Right renal cortex interstitium (tissue), 3 donors: ENCODE results near the gene PRODH2. TPM values are rescaled to one million over a fixed set of nuclear protein-coding genes. Genes with fewer than 3 reads are reported as not detected.
A peak's percentile ranks its signal among the peaks of the same experiment; 100 is the strongest.
"Not testable (repeated sequence)": the region's sequence is repeated elsewhere in the genome, so short reads cannot be mapped to it uniquely, and the experiment has no call there.

Experiments used
- DNase-seq, 3 donors: peaks; one replicate each; pipeline ENCODE4 v3.0.0-alpha.2; 2013; ENCODE audit warnings: low read depth in 3 of 3, low spot score in 2 of 3
- polyA plus RNA-seq, 3 donors: library from polyadenylated mRNA; unstranded; fragments of 120-200 nt; gene quantifications; one replicate each; pipeline ENCODE4 v1.2.1, GENCODE V29; 2013; ENCODE audit not compliant: insufficient read length in 3 of 3

Gene PRODH2
- polyA plus RNA-seq, 3 donors: 21.0 to 30.4 (median 24.1) TPM

DNA sequence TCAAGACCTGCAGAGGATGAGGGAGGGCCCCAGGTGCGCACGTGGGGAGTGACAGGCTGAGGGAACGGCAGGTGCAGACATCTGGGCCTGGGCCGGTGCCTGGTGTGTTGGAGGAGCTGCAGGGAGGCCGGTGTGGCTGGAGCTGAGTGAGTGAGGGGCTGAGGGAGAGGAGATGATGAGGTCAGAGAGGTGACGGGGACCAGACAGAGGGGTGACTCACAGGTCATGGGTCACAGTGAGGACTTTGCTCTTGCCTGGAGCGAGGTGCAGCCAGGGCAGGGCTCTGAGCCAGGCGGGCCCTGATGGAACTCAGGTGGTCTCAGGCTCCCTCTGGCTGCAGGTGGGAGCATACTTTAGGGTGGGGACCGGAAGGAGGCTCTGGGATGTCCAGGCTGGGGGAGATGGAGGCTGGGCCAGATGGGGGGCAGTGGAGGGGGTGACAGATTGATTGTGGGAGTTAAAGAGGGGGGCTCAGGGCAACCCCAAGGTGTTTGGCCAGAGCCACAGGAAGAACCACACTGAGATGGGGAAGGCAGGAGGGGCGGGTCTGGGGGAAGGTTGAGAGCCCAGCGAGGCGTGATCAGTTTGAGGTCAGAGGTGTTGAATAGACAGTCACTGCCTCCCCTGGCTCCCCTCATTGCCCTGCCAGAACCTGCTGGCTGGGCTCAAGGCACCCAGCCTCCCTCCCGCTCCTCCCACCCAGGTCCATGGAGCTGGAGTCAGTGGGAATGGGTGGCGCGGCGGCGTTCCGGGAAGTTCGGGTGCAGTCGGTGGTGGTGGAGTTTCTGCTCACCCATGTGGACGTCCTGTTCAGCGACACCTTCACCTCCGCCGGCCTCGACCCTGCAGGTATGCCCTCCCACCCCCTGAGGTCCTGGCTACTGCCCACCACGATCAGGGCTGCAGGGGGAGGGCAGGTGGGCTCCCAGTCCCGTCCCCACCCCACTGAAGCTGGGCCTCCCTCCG, 28.9 kb downstream of the PRODH2 start:
- no peak for DNase-seq

DNA sequence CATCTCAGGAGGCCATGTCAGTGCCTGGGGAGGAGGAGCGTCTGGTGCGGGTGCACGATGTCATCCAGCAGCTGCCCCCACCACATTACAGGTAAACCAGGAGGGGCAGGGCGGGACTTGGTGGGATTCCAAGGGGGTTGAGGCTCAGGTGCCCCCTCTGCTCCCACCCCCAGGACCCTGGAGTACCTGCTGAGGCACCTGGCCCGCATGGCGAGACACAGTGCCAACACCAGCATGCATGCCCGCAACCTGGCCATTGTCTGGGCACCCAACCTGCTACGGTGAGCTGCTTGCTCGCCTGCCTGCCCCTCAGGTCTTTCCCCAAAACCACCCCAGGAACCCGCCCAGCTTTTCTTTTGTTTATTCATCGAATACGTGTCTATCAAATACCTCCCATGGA, 30.1 kb downstream of the PRODH2 start:
- no peak for DNase-seq

DNA sequence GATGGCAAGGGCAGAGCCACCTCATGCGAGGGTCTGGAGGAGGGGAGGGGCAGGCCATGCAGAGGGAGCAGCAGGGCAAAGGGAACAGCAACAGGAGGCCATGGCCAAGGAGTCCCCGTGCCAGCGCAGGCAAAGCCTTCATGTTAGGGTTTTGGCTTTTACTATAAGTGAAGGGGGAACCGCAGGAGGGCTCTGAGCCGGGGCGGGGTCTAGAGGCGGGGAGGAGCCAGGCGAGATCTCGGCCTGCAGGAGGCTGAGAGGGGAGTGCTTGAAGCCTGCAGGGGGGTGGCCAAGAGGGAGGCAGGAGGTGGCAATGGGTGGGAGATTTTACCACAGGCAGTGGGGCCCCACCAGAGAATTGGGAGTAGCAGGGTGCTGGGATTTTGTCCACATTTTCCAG, 31.0 kb downstream of the PRODH2 start:
- no peak for DNase-seq

DNA sequence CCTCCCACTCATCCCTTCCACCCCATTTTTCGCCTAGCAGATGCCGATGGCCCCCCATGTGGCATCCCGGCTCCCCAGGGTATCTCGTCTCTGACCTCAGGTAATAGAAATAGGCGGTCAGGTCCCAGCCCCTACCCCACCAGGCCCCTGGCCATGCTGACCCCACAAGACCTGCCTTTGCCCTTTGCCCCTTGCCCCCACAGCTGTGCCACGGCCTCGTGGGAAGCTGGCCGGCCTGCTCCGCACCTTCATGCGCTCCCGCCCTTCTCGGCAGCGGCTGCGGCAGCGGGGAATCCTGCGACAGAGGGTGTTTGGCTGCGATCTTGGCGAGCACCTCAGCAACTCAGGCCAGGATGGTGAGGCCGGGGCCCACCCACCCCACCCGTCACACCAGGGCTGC, 31.9 kb downstream of the PRODH2 start:
- no peak for DNase-seq

DNA sequence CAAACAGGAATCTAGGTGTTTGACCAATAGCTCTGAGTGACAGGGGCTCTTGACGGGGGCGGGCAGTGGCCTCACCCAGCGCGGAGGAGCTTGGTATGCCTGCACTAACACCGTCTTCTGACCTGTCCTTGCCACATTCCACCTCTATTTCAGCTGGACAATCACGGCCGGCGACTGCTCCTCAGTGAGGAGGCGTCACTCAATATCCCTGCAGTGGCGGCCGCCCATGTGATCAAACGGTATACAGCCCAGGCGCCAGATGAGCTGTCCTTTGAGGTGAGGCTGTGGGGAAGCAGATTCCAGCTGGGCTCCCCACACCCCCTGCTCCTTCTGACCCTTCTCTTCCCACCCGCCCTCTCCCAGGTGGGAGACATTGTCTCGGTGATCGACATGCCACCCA, 32.6 kb downstream of the PRODH2 start:
- no peak for DNase-seq

DNA sequence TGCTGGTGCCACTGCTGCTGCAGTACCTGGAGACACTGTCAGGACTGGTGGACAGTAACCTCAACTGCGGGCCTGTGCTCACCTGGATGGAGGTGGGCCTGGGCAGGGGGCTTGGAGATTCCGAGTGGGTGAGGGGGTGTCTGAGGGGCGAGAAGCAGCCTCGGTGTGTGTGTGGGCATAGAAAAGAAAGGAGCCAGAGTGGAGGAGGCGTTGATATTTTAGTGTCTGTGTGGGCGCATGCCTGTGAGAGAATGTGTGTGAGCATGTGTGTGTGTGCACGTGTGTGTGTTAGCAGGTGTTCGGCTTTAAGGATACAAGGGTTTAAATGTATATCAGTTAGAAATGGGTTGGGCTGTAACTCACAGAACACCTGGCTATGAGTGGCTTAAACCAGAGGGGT, 33.6 kb downstream of the PRODH2 start:
- DNase-seq: no peak

DNA sequence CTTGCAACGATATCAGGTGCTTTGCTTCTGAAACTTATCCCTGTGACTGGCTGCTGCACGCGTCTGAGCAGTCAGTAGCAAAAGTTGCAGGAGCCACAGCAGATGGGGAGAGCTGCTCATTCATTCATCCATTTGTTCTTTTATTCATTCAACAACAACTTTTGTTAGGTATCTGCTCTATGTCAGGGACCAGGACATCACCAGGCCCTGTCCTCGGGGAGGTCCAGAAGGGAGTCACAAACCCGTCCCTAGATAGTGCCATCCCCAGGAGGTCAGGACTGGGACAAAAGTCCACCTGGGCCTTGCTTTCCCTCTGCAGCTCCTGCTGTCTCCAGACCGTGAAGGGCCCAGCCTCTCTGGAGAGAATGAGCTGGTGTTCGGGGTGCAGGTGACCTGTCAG, 34.7 kb downstream of the PRODH2 start:
- no peak for DNase-seq

DNA sequence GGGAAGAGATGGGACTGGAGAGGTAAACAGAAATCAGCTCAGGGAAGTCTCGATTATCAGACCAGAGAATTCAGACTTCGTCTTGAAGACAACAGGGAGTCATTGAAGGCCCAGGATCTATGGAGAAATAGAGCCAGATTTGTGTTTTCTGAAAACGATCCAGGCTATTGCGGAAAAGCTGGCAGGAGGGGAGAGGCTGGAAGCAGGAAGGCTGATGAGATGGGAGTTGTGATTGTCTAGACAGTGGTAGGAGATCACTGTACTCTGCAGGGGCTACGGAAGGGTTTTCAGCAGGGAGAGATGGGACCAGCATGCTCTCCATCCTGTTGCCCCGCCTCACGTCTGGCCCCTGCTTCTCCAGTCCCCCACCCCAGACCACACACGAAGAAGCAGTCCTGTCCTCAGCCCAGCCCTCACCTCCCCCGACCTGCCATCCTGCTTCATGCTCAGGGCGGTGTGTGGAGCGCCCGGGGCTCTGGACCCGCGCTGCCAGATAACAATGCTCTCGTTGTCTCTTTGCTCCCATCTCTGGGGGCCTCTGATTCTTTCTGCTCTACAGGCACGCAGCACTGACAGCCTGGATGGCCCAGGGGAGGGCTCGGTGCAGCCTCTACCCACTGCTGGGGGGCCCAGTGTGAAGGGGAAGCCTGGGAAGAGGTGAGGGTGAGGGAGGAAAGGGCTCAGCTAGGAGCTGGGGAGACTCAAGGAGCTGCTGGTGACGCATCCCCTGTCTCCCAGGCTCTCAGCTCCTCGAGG, 35.4 kb downstream of the PRODH2 start:
- DNase-seq: no peak

DNA sequence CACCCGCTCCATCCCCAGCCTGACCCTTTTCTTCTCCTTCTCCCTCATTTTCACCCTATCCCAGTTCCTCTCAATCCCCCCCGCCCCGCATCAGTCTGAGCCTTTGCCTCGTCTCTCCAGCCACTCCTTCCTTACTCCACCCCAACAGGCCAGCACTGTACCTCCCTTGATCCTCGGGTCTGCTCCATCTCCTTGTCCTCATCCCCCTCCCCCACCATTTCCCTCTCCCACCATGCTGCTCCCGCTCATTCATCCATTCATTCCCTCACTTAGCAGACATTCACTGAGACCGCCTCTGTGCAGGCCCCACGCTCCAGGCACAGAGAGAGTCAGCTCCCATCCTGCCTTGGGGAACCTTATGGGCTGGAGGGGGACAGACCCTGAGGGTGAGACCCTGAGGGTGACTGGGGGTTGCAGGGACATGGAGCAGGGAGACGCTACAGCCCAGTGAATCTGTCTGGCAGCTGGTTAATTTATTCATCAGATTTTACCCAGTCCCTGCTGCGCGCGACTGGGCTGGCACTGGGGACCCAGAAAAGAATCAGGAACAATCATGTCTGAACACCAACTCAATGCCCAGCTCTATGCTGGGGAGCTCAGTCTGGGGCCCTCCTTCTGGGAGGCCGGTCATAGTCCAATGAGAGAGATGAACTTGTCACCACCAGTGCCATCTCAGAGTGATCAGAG, 36.4 kb downstream of the PRODH2 start:
- DNase-seq: no peak

DNA sequence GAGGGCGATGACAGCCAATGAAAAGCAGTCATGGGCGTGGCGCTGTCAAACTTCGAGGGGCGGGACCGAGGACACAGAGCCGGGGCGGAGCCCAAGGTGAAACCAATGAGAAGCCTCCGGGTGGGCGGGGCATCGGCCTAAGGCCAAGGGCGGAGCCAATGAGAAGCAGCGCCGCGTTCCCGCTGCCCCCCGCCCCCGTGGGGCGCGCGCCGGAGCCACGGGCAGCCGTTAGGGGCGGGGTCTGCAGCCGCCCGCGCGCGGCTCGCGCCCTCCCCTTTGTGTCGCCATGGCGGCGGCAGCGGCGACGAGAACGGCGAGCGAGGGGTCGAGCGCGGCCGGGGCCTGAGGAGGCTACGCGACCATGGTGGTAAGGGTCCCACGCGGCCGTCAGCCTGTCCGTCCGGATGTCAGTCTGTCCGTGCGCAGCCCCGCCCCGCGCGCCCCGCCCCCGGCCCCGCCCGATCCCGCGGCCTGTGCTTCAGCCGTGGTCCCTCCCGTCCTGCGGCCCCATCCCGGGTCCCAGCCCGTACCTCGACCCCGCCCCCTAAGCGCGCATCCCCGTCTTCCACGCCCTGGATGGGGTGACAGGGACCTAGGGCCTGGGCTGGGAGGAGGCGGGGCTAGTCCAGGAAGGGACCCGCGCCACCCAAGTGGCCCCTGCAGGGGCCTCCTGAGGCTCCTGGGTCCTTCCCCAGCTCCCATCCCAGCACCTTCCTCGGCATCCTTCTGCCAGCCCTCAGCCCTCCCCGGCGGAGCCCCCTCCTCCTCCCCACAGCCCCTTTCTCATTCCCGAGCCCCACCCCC, 37.1 kb downstream of the PRODH2 start, which contains the start of gene ARHGAP33:
TSS of gene ARHGAP33 (plus strand) at position 267 of the 804 bp plus-strand sequence. CDS start at position 362, 95 bp downstream.
- peak; percentile 94 to 97 (median 96) for DNase-seq

DNA sequence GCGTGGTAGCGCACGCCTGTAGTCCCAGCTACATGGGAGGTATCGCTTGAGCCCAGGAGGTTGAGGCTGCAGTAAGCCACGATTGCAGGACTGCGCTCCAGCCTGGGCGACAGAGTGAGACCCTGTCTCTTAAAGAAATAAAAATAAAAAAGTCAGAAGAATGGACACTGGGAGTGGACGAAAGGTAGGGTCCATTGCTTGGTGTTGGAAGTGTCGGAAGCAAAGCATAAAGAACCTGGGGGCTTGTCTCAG, 37.7 kb downstream of the PRODH2 start:
- no peak for DNase-seq

DNA sequence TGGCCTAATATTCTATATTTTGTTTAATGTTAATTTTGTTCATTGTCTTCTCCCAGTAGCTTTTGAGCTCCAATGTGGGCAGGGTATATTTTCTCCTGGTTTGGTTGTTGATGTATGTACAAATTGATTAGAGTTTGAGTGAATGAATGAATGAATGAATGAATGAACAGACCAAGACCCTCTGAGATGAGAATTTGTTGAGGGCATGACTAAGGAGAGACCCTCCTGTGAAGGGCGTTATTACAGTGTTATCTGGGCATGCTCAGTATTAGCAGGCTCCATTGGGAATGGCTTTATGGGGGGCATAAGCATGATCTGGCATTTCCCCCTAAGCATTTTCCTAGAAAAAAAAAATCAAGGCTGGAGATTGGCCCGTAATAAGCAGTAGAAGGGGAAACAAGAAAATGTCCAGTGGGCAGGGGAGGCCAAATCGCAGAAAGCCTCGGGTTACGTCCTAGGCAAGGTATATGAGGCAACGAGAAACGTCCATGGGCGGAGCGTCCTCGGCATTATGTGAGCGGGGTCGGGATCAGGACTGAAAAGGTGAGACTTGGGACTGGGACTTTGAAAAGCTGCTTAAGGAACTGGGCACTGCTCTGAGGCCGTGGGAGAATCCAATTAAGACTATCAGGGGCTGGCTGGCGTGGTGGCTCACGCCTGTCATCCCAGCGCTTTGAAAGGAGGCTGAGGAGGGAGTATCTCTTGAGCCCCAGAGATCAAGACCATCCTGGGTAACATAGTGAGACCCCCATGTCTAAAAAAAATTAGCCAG, 38.2 kb downstream of the PRODH2 start:
- DNase-seq: no peak

DNA sequence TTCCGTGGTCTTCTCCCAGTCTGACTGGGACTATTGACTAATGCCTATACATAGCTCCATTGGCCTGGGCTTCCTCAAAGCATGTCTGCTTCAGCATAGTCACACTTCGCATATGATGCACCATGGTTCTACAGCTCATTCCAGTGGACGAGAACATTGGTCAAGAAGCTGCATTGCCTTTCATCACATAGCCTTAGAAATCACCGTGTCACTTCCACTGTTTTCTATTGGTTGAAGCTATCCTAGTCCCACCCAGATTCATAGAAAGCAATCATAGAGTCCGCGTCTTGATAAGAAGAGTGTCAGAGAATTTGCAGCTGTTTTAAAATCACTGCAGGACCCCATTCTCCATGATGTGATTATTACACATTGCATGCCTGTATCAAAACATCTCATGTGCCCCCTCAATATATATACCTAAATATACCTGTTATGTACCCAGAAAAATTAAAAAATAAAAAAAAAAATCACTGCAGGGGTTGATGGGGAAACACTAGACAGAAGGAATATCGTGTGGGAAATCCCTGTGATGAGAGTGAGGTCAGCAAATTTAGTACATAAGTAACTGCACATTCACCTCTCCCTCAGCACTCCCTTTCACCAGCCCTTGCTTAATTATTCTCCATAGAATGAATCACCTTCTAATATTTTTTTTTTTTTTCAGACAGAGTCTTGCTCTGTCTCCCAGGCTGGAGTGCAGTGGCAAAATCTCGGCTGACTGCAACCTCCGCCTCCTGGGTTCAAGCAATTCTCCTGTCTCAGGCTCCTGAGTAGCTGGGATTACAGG, 39.4 kb downstream of the PRODH2 start:
- DNase-seq: no peak

DNA sequence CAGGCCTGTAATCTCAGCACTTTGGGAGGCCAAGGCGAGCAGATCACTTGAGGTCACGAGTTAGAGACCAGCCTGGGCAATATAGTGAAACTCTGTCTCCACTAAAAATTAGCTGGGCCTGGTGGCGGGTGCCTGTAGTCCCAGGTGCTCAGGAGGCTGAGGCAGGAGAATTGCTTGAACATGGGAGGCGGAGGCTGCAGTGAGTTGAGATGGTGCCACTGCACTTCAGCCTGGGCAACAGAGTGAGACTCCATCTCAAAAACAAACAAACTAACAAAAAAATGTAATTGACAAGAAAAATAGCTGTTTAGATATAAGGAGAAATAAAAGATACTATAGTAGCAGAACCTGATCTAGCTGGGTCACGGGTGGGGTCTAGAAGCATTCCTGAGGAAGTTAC, 40.3 kb downstream of the PRODH2 start:
- DNase-seq: not testable (repeated sequence)

DNA sequence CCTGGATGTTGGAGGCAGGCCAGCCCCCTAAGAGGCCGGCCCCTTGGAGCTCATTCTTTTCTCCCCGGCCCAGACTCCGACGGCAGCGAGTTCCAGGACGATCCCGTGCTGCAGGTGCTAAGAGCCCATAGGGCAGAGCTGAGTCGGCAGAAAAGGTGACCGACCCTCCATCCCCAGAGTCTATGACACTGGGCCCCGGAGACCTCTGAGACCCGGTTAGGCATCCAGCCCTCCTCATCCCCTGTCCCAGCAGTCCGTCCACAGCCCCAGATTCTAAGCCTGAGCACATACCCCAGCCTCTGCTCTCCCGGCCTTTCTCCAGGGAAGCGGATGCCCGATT, 44.6 kb downstream of the PRODH2 start:
- DNase-seq: no peak

DNA sequence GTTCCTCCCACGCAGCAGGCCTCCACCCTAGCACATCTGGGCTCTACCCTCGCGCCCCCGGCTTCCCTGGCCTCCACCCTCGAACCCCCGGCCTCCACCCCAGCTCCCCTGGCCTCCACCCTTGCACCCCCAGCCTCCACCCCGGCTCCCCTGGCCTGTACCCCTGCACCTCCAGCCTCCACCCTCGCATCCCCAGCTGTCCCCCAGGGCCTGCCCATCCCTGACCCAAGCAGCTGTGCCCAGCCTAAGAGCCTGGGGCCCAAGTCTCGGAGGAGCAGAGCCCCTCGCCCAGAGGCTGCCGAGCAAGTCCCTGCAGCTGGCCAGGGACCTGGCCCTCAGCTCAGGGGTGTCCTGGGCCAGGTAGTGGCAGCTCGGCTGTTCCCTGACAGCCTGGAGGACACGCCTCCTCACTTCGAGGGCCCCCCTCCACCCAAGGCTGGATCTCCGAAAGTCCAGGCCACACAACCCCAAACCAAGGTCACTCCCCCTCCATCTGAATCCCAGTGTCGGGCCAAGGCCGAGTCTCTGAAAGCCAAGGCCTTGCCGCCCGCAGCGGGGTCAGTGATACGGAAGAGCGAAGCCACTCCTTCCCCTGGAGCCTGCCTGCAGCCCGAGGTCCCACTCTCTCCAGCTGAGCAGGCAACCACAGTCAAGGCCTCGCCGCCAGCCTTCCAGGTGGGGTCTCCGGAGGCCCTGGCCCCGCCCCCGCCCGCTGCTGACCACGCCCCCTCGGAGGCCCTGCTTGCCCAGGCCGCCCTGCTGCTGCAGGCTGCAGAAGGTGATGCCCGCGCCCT, 45.2 kb downstream of the PRODH2 start:
- peak in 1 of 3 donors; percentile 56 for DNase-seq

DNA sequence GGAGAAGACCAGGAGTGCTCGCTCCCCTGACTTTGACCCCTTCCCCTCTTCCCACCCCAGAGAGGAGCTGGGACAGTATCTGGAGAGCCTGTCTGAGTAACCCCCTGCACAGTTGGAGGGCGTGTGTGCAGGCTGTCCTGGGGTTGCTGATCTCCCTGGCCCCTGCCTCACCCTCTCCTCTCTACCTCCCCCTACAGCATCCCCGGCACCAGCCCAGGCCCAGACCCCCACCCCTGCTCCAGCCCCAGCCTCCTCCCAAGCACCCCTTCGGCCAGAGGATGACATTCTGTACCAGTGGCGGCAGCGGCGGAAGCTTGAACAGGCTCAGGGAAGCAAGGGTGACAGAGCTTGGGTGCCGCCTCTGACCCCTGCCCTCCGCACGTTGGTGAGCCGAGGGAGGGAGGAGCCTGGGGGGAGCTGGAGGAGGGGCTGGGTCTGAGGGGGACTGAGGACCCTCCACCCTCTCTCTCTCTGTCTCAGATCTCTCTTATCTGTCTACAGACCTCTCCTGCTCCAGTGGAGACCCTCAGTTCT, 46.0 kb downstream of the PRODH2 start:
- no peak for DNase-seq
